AG10803 (cell line): Measurements from ENCODE around the gene NDUFS2.

Experiments
- DNase-seq: peaks from one replicate; pipeline ENCODE4 v3.0.0; 2010; ENCODE audit warnings: low read depth
- H3K4me3 ChIP-seq: 2 replicates; pipeline ENCODE4 v1.5.1; 2011; ENCODE audit warnings: mild to moderate bottlenecking, low read length, control low read depth
- CTCF ChIP-seq: conservative IDR thresholded peaks from 2 replicates; pipeline ENCODE4 v1.5.1; 2011; ENCODE audit warnings: mild to moderate bottlenecking, low read length, control low read depth, inconsistent platforms

The NDUFS2 gene

GRCh38 chr1:161209790-161210409, 7.7 kb downstream of the NDUFS2 start:
- peak; percentile 63 for DNase-seq

GRCh38 chr1:161214369-161214768, 12.2 kb downstream of the NDUFS2 start:
- no peak for DNase-seq
- H3K4me3 ChIP-seq: no peak overlapping the region
- TF ChIP-seq CTCF: no peak

More at GRCh38 chr1:161209790-161210409, 7.7 kb downstream of the NDUFS2 start:
- TF ChIP-seq CTCF: peak; percentile 92
- H3K4me3 ChIP-seq: no peak overlapping the region

- no peak for TF ChIP-seq CTCF
Observed at GRCh38 chr1:161215076-161215475, 12.9 kb downstream of the NDUFS2 start, which contains the start of gene FCER1G. TSS of gene FCER1G (plus strand) at chr1:161215295. CDS start at chr1:161215322, 27 bp downstream.

GRCh38 chr1:161216945-161217712, 15.0 kb downstream of the NDUFS2 start:
- peak; percentile 69 for DNase-seq
- TF ChIP-seq CTCF: no peak
- H3K4me3 ChIP-seq: no peak overlapping the region

More at GRCh38 chr1:161215076-161215475, 12.9 kb downstream of the NDUFS2 start, which contains the start of gene FCER1G:
- H3K4me3 ChIP-seq: no peak within 1 kb of the TSS
- DNase-seq: no peak

GRCh38 chr1:161217831-161218230, 15.7 kb downstream of the NDUFS2 start:
- no peak for TF ChIP-seq CTCF
- H3K4me3 ChIP-seq: no peak overlapping the region

GRCh38 chr1:161218301-161219077, 16.3 kb downstream of the NDUFS2 start:
- no peak overlapping the region for H3K4me3 ChIP-seq
- no peak for DNase-seq
- no peak for TF ChIP-seq CTCF

More at GRCh38 chr1:161217831-161218230, 15.7 kb downstream of the NDUFS2 start:
- DNase-seq: no peak
